Endometrial microvascular endothelial cells (primary cell): ENCODE measurements around the gene ITPKB. TPM values are rescaled to one million over a fixed set of nuclear protein-coding genes. Genes with fewer than 3 reads are reported as not detected.
"Not testable (repeated sequence)": the region's sequence is repeated elsewhere in the genome, so short reads cannot be mapped to it uniquely, and the experiment has no call there.

Source experiments
- in situ Hi-C: cut with HindIII; loops from 2 replicates; pipeline ENCODE4 v1.10.0; 2017; ENCODE audit warnings: low sequenced_read_pairs, low pct_unique_long_range_greater_than_20kb; ENCODE audit errors: inconsistent ontology term
- total RNA-seq: library from RNA; depleted of rRNA; stranded (reverse); fragments of >200 nt; gene quantifications from one replicate; pipeline ENCODE4 v1.2.3, GENCODE V29; 2015; ENCODE audit errors: inconsistent ontology term

The ITPKB gene
- total RNA-seq, 1 donor from 2014 or later = 16.2 TPM

- in situ Hi-C loops = no loop called here
These were observed 24.2 kb upstream of the ITPKB start for GRCh38 chr1:226762988-226763904.

- in situ Hi-C loops = no loop called here
These were observed 23.0 kb upstream of the ITPKB start for GRCh38 chr1:226762055-226762454.

GRCh38 chr1:226761322-226761721 is 22.2 kb upstream of the ITPKB start:
- in situ Hi-C loops = no loop called here

DNA sequence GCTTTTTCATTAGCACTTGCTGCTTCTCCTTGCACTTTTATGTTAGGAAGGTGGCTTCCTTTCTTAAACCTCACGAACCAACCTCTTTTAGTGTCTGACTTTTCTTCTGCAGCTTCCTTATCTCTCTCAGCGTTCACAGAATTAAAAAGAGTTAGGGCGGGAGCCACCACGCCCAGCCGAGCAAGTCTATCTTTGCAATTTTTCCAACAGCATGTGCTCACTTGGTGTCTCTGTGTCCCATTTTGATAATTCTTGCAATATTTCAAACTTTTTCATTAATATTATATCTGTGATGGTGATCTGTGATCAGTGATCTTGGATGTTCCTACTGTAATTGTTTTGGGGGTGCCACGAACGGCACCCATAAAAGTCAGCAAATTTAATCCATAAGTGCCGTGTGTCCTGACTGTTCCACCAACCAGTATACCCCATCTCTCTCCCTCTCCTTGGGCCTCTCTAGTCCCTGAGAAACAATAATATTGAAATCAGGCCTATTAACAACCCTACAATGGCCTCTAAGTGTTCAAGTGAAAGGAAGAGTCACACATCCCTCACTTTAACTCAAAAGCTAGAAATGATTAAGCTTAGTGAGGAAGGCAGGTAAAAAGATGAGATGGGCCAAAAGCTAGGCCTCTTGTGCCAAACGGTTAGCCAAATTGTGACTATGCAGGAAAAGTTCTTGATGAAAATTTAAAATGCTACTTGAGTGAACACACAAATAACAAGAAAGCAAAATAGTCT is 15.9 kb upstream of the ITPKB start:
- in situ Hi-C loops = no loop called here

- in situ Hi-C loops = no loop called here
These were observed 15.0 kb upstream of the ITPKB start for GRCh38 chr1:226754097-226754496.

DNA sequence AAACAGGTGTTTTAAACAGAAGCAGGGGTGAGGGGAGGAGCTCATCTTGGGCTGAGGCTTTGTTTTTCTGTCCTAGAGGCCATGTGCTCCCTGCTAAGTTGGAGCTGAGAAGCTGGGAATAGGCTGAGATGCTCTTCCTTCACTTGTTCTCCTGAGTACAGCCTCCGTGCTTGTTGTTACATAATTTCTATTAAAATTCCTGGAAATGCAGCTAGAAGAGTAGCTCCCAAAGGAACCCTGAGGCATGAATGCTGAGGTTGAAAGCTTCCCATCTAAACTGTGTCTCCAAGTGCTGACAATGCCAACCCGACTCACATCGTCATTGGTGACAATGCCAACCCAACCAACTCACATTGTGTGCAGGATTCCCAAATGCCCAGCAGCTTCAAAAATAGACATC is 12.6 kb upstream of the ITPKB start:
- in situ Hi-C loops = no loop called here

DNA sequence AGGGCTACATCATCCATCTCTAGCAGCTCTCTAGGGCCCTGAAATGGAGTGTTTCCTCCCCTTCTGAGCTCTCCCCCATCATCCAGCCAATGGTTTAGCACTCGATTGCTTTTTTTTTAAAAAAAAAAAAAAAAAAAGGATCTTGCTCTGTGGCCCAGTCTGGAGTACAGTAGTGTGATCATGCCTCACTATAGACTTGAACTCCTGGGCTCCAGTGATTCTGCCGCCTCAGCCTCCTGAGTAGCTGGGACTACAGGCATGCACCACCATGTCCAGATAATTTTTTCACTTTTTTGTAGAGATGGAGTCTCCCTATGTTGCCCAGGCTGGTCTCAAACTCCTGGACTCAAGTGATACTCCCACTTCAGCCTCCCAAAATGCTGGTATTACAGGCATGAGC is 12.1 kb upstream of the ITPKB start:
- in situ Hi-C loops = no loop called here

- in situ Hi-C loops = no loop called here
These were observed 10.4 kb upstream of the ITPKB start for GRCh38 chr1:226749467-226749866.

GRCh38 chr1:226748306-226748705 is 9.2 kb upstream of the ITPKB start:
- in situ Hi-C loops = no loop called here

GRCh38 chr1:226747519-226748263 is 8.6 kb upstream of the ITPKB start:
- in situ Hi-C loops = not testable (repeated sequence)

GRCh38 chr1:226743259-226743658 is 4.2 kb upstream of the ITPKB start:
- in situ Hi-C loops = no loop called here

GRCh38 chr1:226741009-226741408 is 1.9 kb upstream of the ITPKB start:
- in situ Hi-C loops = no loop called here

GRCh38 chr1:226739696-226740065 is 599 bp upstream of the ITPKB start:
- in situ Hi-C loops = no loop called here

DNA sequence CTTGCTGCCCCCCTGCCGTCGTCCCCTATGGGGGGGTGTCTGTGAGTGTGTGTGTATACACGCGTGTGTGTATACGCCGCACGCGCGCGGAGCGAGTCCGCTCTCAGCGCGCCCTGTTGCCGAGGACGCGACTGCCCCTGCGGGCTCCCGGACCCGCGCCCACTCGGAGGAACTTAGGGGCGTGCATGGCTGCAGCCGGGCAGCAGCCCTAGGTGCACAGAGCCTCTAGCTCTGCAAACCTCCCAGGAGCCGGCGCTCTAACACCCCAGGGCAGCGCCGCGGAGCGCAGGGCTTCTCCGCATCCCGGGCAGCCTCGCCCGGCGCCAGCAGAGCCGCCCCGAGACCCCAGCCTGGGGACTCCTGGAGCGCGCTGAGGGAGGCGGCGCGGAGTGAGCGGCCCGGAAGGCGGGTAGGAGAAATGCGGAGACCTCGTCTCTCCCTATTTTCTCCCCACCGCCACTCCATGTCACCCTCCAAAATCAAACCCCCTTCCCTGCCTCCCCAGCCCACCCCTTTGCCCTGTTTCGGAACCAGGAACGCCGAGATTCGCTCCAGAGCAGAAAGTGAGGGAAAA is 574 bp downstream of the ITPKB start:
- in situ Hi-C loops = no loop called here

GRCh38 chr1:226737819-226738420 is 1.2 kb downstream of the ITPKB start:
- in situ Hi-C loops = no loop called here

DNA sequence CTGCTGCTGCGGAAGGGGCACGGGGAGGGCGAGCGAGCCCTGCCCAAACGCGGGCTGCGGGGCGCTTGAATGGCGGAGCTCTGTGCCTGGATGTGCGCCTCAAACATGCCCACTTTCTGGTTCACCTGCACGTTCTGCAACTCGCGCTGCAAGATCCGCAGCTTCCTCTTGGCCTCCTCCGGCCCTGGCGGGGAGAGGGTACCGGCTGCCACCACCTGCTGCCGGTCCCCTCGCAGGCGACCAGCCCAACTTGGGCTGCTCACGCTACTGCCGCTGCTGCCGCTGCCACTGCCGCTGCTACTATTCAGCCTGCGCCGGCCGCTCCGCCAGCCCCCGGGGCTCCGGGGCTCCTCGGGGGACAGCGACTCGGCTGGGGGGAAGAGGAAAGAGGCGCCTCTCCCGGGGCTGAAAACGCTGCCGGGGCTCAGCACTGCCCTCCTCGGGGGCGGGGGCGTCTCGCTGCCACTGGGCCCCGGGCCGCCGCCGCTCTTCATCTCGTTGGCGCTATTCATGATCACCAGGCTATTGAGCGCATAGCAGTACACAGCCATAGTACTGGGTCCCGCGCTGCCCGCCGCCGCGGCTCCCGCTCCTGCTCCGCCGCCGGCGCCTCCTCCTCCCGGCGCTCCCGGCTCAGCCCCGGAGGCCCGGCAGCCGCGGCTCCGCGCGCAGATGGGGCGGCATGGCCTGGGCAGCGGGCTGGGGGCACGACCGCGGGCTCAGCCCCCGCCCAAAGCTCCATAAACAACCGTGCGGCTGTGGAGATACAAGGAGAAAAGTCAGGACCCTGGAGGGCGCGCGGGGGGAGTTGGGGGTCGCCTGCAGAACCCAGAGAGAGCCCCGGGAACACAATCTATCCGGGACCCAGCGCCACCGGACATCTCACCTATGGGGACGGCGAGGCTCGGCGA is 1.9 kb downstream of the ITPKB start:
- in situ Hi-C loops = no loop called here

GRCh38 chr1:226736001-226736907 is 2.8 kb downstream of the ITPKB start:
- in situ Hi-C loops = no loop called here
